Measurements from ENCODE around the gene SUSD3.

The SUSD3 gene

DNA sequence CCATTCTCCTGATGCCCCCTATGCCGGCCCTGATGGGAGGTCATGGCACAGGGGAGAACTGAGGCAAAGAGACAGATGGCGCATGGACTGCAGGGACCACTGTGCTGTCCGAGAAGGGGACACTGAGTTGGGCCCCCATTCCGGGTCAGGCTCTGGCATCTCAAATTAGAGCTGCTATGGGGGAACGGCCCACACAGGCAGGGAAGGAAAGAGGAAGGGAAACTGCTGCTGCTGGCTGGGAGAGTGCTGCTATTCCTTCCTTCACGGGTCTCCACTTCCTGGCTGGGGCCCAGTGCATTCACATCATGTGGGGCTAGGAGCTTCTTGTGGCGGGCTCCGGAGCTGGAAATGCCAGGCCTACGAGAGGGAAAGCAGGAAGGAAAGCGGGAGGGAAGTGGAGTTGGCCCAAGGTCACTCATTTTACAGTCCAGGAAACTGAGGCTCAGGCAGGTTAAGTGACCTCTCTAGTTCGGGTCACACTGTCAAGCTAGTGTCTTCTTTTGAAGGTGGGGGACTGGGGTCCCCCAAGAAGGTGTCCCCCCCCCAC lies 36.2 kb downstream of the SUSD3 start:
- TF ChIP-seq, protein P1, sequence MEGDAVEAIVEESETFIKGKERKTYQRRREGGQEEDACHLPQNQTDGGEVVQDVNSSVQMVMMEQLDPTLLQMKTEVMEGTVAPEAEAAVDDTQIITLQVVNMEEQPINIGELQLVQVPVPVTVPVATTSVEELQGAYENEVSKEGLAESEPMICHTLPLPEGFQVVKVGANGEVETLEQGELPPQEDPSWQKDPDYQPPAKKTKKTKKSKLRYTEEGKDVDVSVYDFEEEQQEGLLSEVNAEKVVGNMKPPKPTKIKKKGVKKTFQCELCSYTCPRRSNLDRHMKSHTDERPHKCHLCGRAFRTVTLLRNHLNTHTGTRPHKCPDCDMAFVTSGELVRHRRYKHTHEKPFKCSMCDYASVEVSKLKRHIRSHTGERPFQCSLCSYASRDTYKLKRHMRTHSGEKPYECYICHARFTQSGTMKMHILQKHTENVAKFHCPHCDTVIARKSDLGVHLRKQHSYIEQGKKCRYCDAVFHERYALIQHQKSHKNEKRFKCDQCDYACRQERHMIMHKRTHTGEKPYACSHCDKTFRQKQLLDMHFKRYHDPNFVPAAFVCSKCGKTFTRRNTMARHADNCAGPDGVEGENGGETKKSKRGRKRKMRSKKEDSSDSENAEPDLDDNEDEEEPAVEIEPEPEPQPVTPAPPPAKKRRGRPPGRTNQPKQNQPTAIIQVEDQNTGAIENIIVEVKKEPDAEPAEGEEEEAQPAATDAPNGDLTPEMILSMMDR (IDR thresholded peaks at IDR 0.05) = no peak

DNA sequence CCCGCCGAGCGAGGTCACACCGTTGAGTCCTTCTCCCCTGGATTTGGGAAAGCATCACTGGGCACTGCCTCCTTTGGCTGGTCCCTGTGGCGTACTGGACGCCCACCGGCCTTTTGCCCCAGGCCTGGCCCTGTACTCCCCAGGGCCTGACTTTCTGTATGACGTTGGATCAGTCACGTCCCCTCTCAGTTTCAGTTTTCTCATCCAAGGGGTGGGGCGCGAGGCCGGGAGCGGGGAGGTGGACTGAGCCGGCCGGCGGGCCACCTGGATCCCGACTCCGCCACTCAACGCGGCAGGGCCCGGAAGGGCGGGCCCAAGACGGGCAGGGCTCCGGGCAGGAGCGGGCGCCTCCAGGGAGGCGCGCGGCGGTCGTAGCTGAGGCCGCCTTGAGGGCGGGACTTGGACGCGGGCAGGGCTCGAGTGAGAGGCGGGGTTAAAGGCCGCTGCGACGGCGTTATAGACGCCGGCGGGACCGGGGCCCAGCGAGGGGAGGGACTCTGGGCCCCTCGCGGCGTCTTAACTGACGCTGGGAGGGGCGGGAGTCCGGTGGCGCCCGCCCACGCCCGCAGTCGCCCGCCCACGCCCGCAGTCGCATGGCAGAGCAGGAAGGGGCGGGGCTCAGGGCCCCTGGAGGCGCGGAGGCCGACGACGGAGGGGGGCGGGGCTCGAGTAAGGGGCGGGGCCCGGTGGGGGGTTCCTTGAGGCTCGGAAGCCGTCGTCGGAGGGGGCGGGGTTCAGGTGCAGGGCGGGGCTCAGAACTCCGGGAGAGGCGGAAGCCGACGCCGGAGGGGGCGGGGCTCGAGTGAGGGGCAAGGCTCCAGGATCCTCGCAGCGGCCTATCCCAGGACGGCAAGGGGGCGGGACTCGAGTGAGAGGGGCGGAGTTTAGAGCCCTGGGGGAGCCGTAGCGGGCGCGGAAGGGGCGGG lies 37.0 kb downstream of the SUSD3 start:
- TF ChIP-seq, protein P1 (IDR thresholded peaks at IDR 0.05) = no peak

DNA sequence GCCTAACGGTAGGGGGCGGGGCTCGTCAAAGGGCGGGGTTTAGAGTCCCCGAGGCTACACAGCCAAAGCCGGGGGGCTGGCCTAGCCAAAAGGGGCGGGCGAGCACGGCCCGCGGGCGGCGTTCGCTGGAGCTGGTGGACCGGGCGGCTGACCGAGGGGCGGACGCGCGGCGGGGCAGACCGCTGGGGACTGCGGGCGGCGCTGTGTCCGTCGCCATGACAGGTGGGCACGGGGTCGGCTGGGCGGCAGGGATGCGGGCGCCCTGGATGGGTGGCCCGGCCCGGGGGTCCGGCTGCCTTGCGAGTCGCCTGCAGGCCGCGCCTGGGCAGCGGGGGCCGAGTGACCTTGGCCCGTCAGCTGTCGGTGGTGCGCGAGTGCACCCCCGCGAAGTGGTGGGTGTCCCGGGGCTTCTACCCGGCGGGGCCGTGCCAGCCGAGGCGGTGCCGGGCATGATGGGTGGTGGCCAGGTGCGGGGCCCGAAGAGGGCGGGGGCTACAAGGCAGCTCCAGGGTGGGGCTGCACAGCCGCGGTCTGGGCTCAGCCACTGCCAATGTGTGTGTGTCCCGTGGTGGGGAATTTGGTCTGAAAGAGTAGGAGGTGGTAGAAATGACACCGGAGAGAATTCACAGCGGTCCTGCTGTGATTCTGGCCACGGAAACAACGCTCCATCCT lies 37.8 kb downstream of the SUSD3 start, which contains the start of gene CARD19:
CARD19 (plus strand) TSS at position 87 of the 672 bp plus-strand sequence; CDS start at position 216, 129 bp downstream.
- TF ChIP-seq, protein P1 (IDR thresholded peaks at IDR 0.05) = no peak

DNA sequence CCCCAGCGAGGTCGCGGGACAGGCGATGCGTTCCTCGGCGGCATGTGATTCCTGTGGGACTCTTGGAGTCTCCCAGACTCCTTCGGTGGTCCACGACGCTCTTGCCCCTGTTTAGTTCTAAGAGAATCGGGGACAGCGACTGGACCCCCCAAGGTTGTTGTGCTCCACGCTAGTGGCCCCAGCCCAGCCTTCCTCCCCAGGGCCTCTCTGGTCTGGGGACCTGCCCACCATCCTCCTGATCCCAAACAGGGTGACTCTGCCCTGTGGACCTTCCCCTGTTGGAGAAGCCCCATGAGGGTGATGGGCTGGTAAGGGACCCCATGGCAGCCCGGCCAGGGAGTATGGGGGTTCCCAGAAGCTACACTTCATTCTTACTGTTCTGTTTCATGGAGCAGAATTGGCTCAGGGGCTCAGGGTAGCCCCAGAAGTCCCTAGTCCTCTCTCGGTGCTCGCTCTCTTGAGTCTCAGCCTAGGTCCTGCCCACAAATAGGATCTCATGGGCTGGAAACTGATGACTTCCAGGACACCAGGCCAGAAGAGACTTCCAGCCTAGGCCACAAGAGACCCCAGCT lies 38.4 kb downstream of the SUSD3 start:
- TF ChIP-seq, protein P1 (IDR thresholded peaks at IDR 0.05) = no peak

DNA sequence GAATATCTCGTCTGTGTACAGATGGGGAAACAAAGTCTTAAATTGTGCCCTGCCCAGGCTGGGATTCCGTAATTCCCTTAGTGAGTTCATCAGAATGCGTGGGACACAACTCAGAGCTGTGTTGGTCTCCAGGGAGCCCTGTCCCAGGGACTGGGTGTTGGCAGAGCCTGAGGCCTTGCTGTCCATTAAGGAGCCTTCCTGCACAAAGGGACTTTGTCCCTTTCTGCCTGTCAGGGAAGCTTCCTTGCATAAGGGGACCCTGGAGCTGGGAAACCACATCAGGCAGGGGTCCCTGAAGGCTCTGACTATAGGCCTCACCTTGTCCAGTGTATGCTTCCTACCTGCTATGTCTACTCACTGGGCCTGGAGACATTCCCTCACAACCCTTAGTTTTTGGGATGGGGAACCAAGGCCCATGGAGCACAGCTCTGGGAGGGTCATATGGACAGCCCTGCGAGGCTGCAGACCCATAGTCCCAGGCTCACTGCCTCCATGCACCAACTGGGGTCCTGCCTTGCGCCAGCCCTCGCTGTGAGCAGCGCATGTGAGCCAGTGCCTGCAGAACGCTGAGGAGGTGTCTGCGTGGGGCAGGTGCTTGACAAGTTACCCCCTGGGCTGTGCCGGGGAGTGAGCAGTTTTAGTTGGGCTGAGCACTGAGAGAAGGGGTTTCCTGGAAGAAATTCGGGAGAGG lies 39.2 kb downstream of the SUSD3 start:
- TF ChIP-seq, protein P1 (IDR thresholded peaks at IDR 0.05) = no peak

DNA sequence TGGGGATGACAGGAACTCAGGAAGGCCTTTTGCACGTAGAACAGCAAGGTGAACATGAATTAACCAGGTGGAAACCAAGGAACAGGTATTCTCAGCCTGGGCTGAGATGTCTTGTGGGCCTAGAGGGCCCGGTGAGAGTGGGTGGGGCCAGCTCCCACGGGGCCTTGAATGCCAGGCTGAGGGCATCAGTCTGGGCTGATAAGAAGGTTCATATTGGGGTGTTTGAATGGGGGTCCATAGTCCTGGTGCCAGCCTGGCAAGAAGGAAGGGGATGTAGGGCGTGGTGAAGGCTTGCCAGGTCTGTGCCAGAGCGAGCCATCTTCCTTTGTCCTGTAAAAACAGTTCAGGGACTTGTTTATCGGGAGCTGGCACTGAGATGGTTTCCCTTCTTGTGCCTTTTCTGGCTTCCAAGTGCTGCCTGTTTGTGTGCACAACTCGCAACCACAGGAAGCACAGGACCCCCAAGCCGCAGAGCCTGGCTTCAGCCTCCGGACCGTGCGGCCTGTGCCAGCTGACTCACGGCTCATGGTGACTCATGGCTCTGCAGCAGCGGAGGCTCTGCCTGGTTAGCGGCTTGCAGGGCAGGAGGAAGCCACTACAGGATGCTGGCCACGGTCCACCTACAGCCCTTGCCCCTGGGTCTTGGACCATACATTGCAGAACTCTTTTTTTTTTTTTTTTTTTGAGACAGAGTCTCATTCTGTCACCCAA lies 39.9 kb downstream of the SUSD3 start:
- TF ChIP-seq, protein P1 (IDR thresholded peaks at IDR 0.05) = no peak

Measured in LNCAP (cell line).